ENCODE measurements around the gene TRAIP. TPM values are rescaled to one million over a fixed set of nuclear protein-coding genes. Genes with fewer than 3 reads are reported as not detected.

Gene TRAIP
- total RNA-seq, 2 experiments from 2014 or later, result 19.3 to 21.0 TPM

GRCh38 chr3:49889296-49889695, 32.9 kb upstream of the TRAIP start:
- Mint-ChIP-seq H3K4me3 (no peak overlapping the region), H3K9me3 (no peaks in the 10 kb centered on the region), H3K27me3 (no peaks in the 10 kb centered on the region), H3K4me1 (no peaks in the 10 kb centered on the region), H3K27ac (no peak overlapping the region), H3K36me3 (ENCODE audit: low read depth) (no peaks in the 10 kb centered on the region)
- POLR2A ChIA-PET, result interaction anchor here (1.5 kb wide), 1 partner anchor 119 kb away, joined by 3 read pairs; no protein-coding TSS in a partner anchor
- no peak for DNase-seq
- CTCF ChIA-PET, result interaction anchor here (1.1 kb wide), 1 partner anchor 50 kb away, joined by 3 read pairs; no protein-coding TSS in a partner anchor

GRCh38 chr3:49886922-49887265, 30.5 kb upstream of the TRAIP start:
- no peaks in the 10 kb centered on the region for H3K36me3 Mint-ChIP-seq (ENCODE audit: low read depth)
- no peaks in the 10 kb centered on the region for H3K4me1 Mint-ChIP-seq
- CTCF ChIA-PET, result no interaction called here
- DNase-seq, result no peak
- H3K4me3 Mint-ChIP-seq, result no peak overlapping the region
- H3K9me3 Mint-ChIP-seq, result no peaks in the 10 kb centered on the region
- no peaks in the 10 kb centered on the region for H3K27me3 Mint-ChIP-seq
- POLR2A ChIA-PET, result no interaction called here
- H3K27ac Mint-ChIP-seq, result no peak overlapping the region

- Mint-ChIP-seq H3K9me3 (no peaks in the 10 kb centered on the region), H3K4me3 (no peak overlapping the region), H3K27me3 (no peaks in the 10 kb centered on the region), H3K36me3 (ENCODE audit: low read depth) (no peaks in the 10 kb centered on the region), H3K27ac (no peak overlapping the region), H3K4me1 (no peaks in the 10 kb centered on the region)
- ChIA-PET CTCF (no interaction called here), POLR2A (no interaction called here)
- no peak for DNase-seq
Measured at GRCh38 chr3:49883998-49884397, 27.6 kb upstream of the TRAIP start.

GRCh38 chr3:49882166-49882565, 25.8 kb upstream of the TRAIP start:
- H3K4me1 Mint-ChIP-seq, result no peaks in the 10 kb centered on the region
- CTCF ChIA-PET, result interaction anchor here (1.1 kb wide), 1 partner anchor 43 kb away, joined by 3 read pairs; no protein-coding TSS in a partner anchor
- DNase-seq, result no peak
- no peaks in the 10 kb centered on the region for H3K9me3 Mint-ChIP-seq
- no peaks in the 10 kb centered on the region for H3K27me3 Mint-ChIP-seq
- H3K36me3 Mint-ChIP-seq (ENCODE audit: low read depth), result no peaks in the 10 kb centered on the region
- POLR2A ChIA-PET, result no interaction called here
- H3K27ac Mint-ChIP-seq, result no peak overlapping the region
- H3K4me3 Mint-ChIP-seq, result no peak overlapping the region

GRCh38 chr3:49880581-49881315, 24.4 kb upstream of the TRAIP start:
- ChIA-PET CTCF (interaction anchor here (0.8 to 1.2 kb wide), 3 partner anchors 12 to 41 kb away, joined by 3 to 4 read pairs (median 3); no protein-coding TSS in a partner anchor), POLR2A (interaction anchor here (0.9 to 1.1 kb wide), 2 partner anchors 24 to 74 kb away, joined by 3 read pairs; no protein-coding TSS in a partner anchor)
- Mint-ChIP-seq H3K27ac (no peak overlapping the region), H3K36me3 (ENCODE audit: low read depth) (no peaks in the 10 kb centered on the region), H3K27me3 (no peaks in the 10 kb centered on the region), H3K4me3 (no peak overlapping the region), H3K9me3 (no peaks in the 10 kb centered on the region), H3K4me1 (no peaks in the 10 kb centered on the region)
- DNase-seq, result no peak

- POLR2A ChIA-PET, result no interaction called here
Measured at GRCh38 chr3:49879721-49880120, 23.4 kb upstream of the TRAIP start.

GRCh38 chr3:49878686-49879085, 22.3 kb upstream of the TRAIP start:
- ChIA-PET CTCF (interaction anchor here (0.7 to 1.0 kb wide), 3 partner anchors 8 to 434 kb away, joined by 3 to 6 read pairs (median 3); no protein-coding TSS in a partner anchor), POLR2A (no interaction called here)
- no peaks in the 10 kb centered on the region for H3K36me3 Mint-ChIP-seq (ENCODE audit: low read depth)
- no peak overlapping the region for H3K27ac Mint-ChIP-seq
- no peaks in the 10 kb centered on the region for H3K9me3 Mint-ChIP-seq
- no peaks in the 10 kb centered on the region for H3K27me3 Mint-ChIP-seq
- no peak for DNase-seq
- no peak overlapping the region for H3K4me3 Mint-ChIP-seq
- H3K4me1 Mint-ChIP-seq, result no peaks in the 10 kb centered on the region

More at GRCh38 chr3:49879721-49880120, 23.4 kb upstream of the TRAIP start:
- Mint-ChIP-seq H3K27ac (no peak overlapping the region), H3K4me3 (no peak overlapping the region), H3K4me1 (no peaks in the 10 kb centered on the region), H3K9me3 (no peaks in the 10 kb centered on the region), H3K36me3 (ENCODE audit: low read depth) (no peaks in the 10 kb centered on the region), H3K27me3 (no peaks in the 10 kb centered on the region)
- DNase-seq, result no peak
- CTCF ChIA-PET, result no interaction called here

- CTCF ChIA-PET, result no interaction called here
- Mint-ChIP-seq H3K27me3 (no peaks in the 10 kb centered on the region), H3K4me1 (no peaks in the 10 kb centered on the region), H3K36me3 (ENCODE audit: low read depth) (no peaks in the 10 kb centered on the region), H3K27ac (no peak overlapping the region), H3K9me3 (no peaks in the 10 kb centered on the region), H3K4me3 (no peak overlapping the region)
- POLR2A ChIA-PET, result no interaction called here
- no peak for DNase-seq
Measured at GRCh38 chr3:49877716-49878115, 21.4 kb upstream of the TRAIP start.

GRCh38 chr3:49876567-49876966, 20.2 kb upstream of the TRAIP start:
- no peak overlapping the region for H3K27ac Mint-ChIP-seq
- H3K36me3 Mint-ChIP-seq (ENCODE audit: low read depth), result no peaks in the 10 kb centered on the region
- POLR2A ChIA-PET, result no interaction called here
- no peaks in the 10 kb centered on the region for H3K4me1 Mint-ChIP-seq
- peaks cover under 1% of the 10 kb centered on the region for H3K27me3 Mint-ChIP-seq
- no peaks in the 10 kb centered on the region for H3K9me3 Mint-ChIP-seq
- H3K4me3 Mint-ChIP-seq, result no peak overlapping the region
- CTCF ChIA-PET, result interaction anchor here (0.5 kb wide), 1 partner anchor 92 kb away, joined by 3 read pairs; no protein-coding TSS in a partner anchor
- no peak for DNase-seq

GRCh38 chr3:49873623-49874022, 17.3 kb upstream of the TRAIP start:
- H3K9me3 Mint-ChIP-seq, result no peaks in the 10 kb centered on the region
- H3K27me3 Mint-ChIP-seq, result peaks cover 17% of the 10 kb centered on the region
- no peak for DNase-seq
- H3K36me3 Mint-ChIP-seq (ENCODE audit: low read depth), result no peaks in the 10 kb centered on the region
- POLR2A ChIA-PET, result no interaction called here
- H3K4me3 Mint-ChIP-seq, result no peak overlapping the region
- CTCF ChIA-PET, result interaction anchor here (0.6 kb wide), 1 partner anchor 262 kb away, joined by 3 read pairs; no protein-coding TSS in a partner anchor
- no peak overlapping the region for H3K27ac Mint-ChIP-seq
- no peaks in the 10 kb centered on the region for H3K4me1 Mint-ChIP-seq

GRCh38 chr3:49872801-49873281, 16.5 kb upstream of the TRAIP start:
- Mint-ChIP-seq H3K4me3 (no peak overlapping the region), H3K27ac (no peak overlapping the region), H3K27me3 (peaks cover 25% of the 10 kb centered on the region), H3K9me3 (no peaks in the 10 kb centered on the region), H3K4me1 (no peaks in the 10 kb centered on the region), H3K36me3 (ENCODE audit: low read depth) (no peaks in the 10 kb centered on the region)
- CTCF ChIA-PET, result interaction anchor here (1.0 kb wide), 1 partner anchor 18 kb away, joined by 3 read pairs; no protein-coding TSS in a partner anchor
- POLR2A ChIA-PET, result no interaction called here
- no peak for DNase-seq

GRCh38 chr3:49871531-49872153, 15.3 kb upstream of the TRAIP start:
- no peak overlapping the region for H3K4me3 Mint-ChIP-seq
- ChIA-PET POLR2A (no interaction called here), CTCF (interaction anchor here (1.0 kb wide), 1 partner anchor 16 kb away, joined by 3 read pairs; no protein-coding TSS in a partner anchor)
- no peak for DNase-seq
- H3K4me1 Mint-ChIP-seq, result no peaks in the 10 kb centered on the region
- no peaks in the 10 kb centered on the region for H3K36me3 Mint-ChIP-seq (ENCODE audit: low read depth)
- no peak overlapping the region for H3K27ac Mint-ChIP-seq
- no peaks in the 10 kb centered on the region for H3K9me3 Mint-ChIP-seq
- peaks cover 34% of the 10 kb centered on the region for H3K27me3 Mint-ChIP-seq

- H3K4me3 Mint-ChIP-seq, result no peak within 1 kb of the TSS
- H3K27ac Mint-ChIP-seq, result no peak within 1 kb of the TSS
- H3K27me3 Mint-ChIP-seq, result peaks cover 41% of the 10 kb centered on the region
- POLR2A ChIA-PET, result interaction anchor here (1.1 to 1.8 kb wide), 2 partner anchors 11 to 14 kb away, joined by 4 to 5 read pairs; partner anchors contain the start of gene TRAIP
- no peaks in the 10 kb centered on the region for H3K9me3 Mint-ChIP-seq
- CTCF ChIA-PET, result interaction anchor here (0.7 kb wide), 1 partner anchor 11 kb away, joined by 3 read pairs; no protein-coding TSS in a partner anchor
- DNase-seq, result peak; percentile 38
- no peaks in the 10 kb centered on the region for H3K4me1 Mint-ChIP-seq
- no peaks in the 10 kb centered on the region for H3K36me3 Mint-ChIP-seq (ENCODE audit: low read depth)
Measured at GRCh38 chr3:49869525-49870126, 13.3 kb upstream of the TRAIP start, which contains the start of gene CAMKV. TSS of gene CAMKV (minus strand) at chr3:49869906. CDS start at chr3:49862388, 7,518 bp downstream.
